Bronchial epithelial cell (primary cell): Measurements from ENCODE around the gene TJP1. TPM values are rescaled to one million over a fixed set of nuclear protein-coding genes. Genes with fewer than 3 reads are reported as not detected.
A peak's percentile ranks its signal among the peaks of the same experiment; 100 is the strongest.
"Not testable (repeated sequence)": the region's sequence is repeated elsewhere in the genome, so short reads cannot be mapped to it uniquely, and the experiment has no call there.

Experiments used
- DNase-seq: peaks from one replicate; pipeline ENCODE4 v3.0.0-alpha.2; 2010; ENCODE audit warnings: low read depth
- FAIRE-seq: peaks from 2 replicates; lab custom pipeline; 2011; peaks lifted over from hg19 to GRCh38; lab: Jason Lieb, UNC
- H3K27me3 ChIP-seq: 2 replicates; pipeline ENCODE4 v1.5.1; 2011; ENCODE audit warnings: low read length; ENCODE audit not compliant: control insufficient read depth, insufficient read depth
- H3K36me3 ChIP-seq: 2 replicates; pipeline ENCODE4 v1.5.1; 2011; ENCODE audit warnings: low read length; ENCODE audit not compliant: control insufficient read depth, insufficient read depth
- H3K4me3 ChIP-seq: 2 replicates; pipeline ENCODE4 v1.5.1; 2011; ENCODE audit warnings: mild to moderate bottlenecking, low read depth, low read length, control low read depth
- CTCF ChIP-seq: IDR thresholded peaks from 2 replicates; pipeline ENCODE4 v1.5.1; 2011; ENCODE audit warnings: mild to moderate bottlenecking, moderate library complexity, low read length, control low read depth, inconsistent platforms; ENCODE audit not compliant: insufficient read depth, severe bottlenecking
- total RNA-seq: library from RNA; depleted of rRNA; stranded (reverse); fragments of >200 nt; gene quantifications from 2 replicates; pipeline ENCODE4 v1.2.1, GENCODE V29; 2014

TJP1 gene
- total RNA-seq, 1 donor from 2014 or later: 62.9 TPM

- no peak overlapping the region for H3K4me3 ChIP-seq
- DNase-seq (no peak), FAIRE-seq (no peak)
- no peaks in the 10 kb centered on the region for H3K27me3 ChIP-seq
- no peak for TF ChIP-seq CTCF
- no peaks in the 10 kb centered on the region for H3K36me3 ChIP-seq
Measured at GRCh38 chr15:29785642-29786041, 36.6 kb downstream of the TJP1 start.

GRCh38 chr15:29785136-29785535 lies 37.1 kb downstream of the TJP1 start:
- Histone ChIP-seq H3K27me3 (no peaks in the 10 kb centered on the region), H3K4me3 (no peak overlapping the region), H3K36me3 (no peaks in the 10 kb centered on the region)
- TF ChIP-seq CTCF: no peak
- DNase-seq (no peak), FAIRE-seq (no peak)

- DNase-seq (peak; percentile 6), FAIRE-seq (no peak)
- Histone ChIP-seq H3K36me3 (no peaks in the 10 kb centered on the region), H3K27me3 (no peaks in the 10 kb centered on the region), H3K4me3 (no peak overlapping the region)
- TF ChIP-seq CTCF: no peak
Measured at GRCh38 chr15:29784413-29784812, 37.9 kb downstream of the TJP1 start.

- not testable (repeated sequence) for DNase-seq, H3K36me3 ChIP-seq, H3K27me3 ChIP-seq, H3K4me3 ChIP-seq, FAIRE-seq
Measured at GRCh38 chr15:29782816-29783215, 39.5 kb downstream of the TJP1 start.

GRCh38 chr15:29778382-29778781 lies 43.9 kb downstream of the TJP1 start:
- no peak for TF ChIP-seq CTCF
- Histone ChIP-seq H3K27me3 (no peaks in the 10 kb centered on the region), H3K36me3 (no peaks in the 10 kb centered on the region), H3K4me3 (no peak overlapping the region)
- FAIRE-seq (no peak), DNase-seq (no peak)

GRCh38 chr15:29776859-29777258 lies 45.4 kb downstream of the TJP1 start:
- H3K36me3 ChIP-seq: peaks cover 4% of the 10 kb centered on the region
- H3K4me3 ChIP-seq: no peak overlapping the region
- FAIRE-seq (no peak), DNase-seq (no peak)
- H3K27me3 ChIP-seq: no peaks in the 10 kb centered on the region
- TF ChIP-seq CTCF: no peak
